ENCODE data around the gene WASF3. TPM values are rescaled to one million over a fixed set of nuclear protein-coding genes. Genes with fewer than 3 reads are reported as not detected.

WASF3 gene
- total RNA-seq, 1 donor from 2014 or later: 106 TPM

DNA sequence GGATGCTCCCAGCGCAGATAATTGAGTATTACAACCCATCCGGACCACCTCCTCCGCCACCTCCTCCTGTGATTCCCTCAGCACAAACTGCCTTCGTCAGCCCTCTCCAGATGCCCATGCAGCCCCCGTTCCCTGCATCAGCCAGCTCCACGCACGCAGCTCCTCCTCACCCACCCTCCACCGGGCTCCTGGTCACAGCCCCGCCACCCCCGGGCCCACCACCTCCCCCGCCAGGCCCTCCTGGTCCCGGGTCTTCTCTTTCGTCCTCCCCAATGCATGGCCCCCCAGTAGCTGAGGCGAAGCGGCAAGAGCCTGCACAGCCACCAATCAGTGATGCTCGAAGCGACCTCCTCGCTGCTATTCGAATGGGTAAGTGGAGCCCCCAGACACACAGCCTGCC is 125.1 kb downstream of the WASF3 start:
- Histone ChIP-seq H3K27me3 (no peaks in the 10 kb centered on the region), H3K36me3 (peaks cover 9% of the 10 kb centered on the region), H3K4me1 (peaks cover 18% of the 10 kb centered on the region), H3K27ac (no peak overlapping the region), H3K9me3 (ENCODE audit: low read depth) (no peaks in the 10 kb centered on the region), H3K4me3 (no peak overlapping the region), H3K79me2 (ENCODE audit: low read depth) (no peaks in the 10 kb centered on the region), H4K20me1 (ENCODE audit: low read depth) (peaks cover 8% of the 10 kb centered on the region), H3K4me2 (no peak overlapping the region), H2AFZ (replicated peaks) (no peak overlapping the region), H3F3A (ENCODE audit: low read depth) (peaks cover 5% of the 10 kb centered on the region), H3K9ac (no peak overlapping the region)
- Mint-ChIP-seq H3K36me3 (peaks cover 42% of the 10 kb centered on the region), H3K4me1 (peaks cover 16% of the 10 kb centered on the region), H3K9me3 (no peaks in the 10 kb centered on the region), H3K27me3 (ENCODE audit: insufficient read depth, low read depth) (peaks cover 3% of the 10 kb centered on the region), H3K27ac (no peak overlapping the region), H3K4me3 (no peak overlapping the region)
- TF ChIP-seq EZH2 (IDR thresholded peaks at IDR 0.05): no peak
- TF ChIP-seq, protein P1, sequence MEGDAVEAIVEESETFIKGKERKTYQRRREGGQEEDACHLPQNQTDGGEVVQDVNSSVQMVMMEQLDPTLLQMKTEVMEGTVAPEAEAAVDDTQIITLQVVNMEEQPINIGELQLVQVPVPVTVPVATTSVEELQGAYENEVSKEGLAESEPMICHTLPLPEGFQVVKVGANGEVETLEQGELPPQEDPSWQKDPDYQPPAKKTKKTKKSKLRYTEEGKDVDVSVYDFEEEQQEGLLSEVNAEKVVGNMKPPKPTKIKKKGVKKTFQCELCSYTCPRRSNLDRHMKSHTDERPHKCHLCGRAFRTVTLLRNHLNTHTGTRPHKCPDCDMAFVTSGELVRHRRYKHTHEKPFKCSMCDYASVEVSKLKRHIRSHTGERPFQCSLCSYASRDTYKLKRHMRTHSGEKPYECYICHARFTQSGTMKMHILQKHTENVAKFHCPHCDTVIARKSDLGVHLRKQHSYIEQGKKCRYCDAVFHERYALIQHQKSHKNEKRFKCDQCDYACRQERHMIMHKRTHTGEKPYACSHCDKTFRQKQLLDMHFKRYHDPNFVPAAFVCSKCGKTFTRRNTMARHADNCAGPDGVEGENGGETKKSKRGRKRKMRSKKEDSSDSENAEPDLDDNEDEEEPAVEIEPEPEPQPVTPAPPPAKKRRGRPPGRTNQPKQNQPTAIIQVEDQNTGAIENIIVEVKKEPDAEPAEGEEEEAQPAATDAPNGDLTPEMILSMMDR (IDR thresholded peaks at IDR 0.05): no peak
- no peak for TF ChIP-seq EZH2phosphoT487 (IDR thresholded peaks at IDR 0.05)
- no peak for DNase-seq (ENCODE audit: low spot score)

DNA sequence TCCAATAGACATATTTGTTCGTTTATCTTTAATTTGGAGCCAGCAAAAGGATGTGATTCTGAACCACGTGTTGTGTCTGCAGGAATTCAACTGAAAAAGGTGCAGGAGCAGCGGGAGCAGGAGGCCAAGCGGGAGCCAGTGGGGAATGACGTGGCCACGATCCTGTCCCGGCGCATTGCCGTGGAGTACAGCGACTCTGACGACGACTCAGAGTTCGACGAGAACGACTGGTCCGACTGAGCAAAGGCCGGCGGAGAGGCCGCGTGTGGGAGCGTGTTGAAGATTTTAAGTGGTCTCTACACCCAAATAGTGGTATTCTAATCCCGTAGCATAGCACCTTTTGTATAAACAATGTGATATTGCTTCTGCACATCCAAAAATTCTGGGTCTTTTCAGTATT is 128.1 kb downstream of the WASF3 start:
- Histone ChIP-seq H3K4me2 (no peak overlapping the region), H3K27ac (no peak overlapping the region), H3K36me3 (peaks cover 32% of the 10 kb centered on the region), H2AFZ (replicated peaks) (no peak overlapping the region), H3K4me3 (no peak overlapping the region), H3K27me3 (no peaks in the 10 kb centered on the region), H3F3A (ENCODE audit: low read depth) (no peaks in the 10 kb centered on the region), H3K9ac (no peak overlapping the region), H4K20me1 (ENCODE audit: low read depth) (peaks cover 11% of the 10 kb centered on the region), H3K4me1 (no peaks in the 10 kb centered on the region), H3K9me3 (ENCODE audit: low read depth) (no peaks in the 10 kb centered on the region), H3K79me2 (ENCODE audit: low read depth) (no peaks in the 10 kb centered on the region)
- DNase-seq (ENCODE audit: low spot score): no peak
- Mint-ChIP-seq H3K27ac (no peak overlapping the region), H3K4me3 (no peak overlapping the region), H3K4me1 (peaks cover under 1% of the 10 kb centered on the region), H3K27me3 (ENCODE audit: insufficient read depth, low read depth) (no peaks in the 10 kb centered on the region), H3K9me3 (peaks cover 12% of the 10 kb centered on the region), H3K36me3 (peaks cover 60% of the 10 kb centered on the region)
- no peak for TF ChIP-seq EZH2 (IDR thresholded peaks at IDR 0.05)

DNA sequence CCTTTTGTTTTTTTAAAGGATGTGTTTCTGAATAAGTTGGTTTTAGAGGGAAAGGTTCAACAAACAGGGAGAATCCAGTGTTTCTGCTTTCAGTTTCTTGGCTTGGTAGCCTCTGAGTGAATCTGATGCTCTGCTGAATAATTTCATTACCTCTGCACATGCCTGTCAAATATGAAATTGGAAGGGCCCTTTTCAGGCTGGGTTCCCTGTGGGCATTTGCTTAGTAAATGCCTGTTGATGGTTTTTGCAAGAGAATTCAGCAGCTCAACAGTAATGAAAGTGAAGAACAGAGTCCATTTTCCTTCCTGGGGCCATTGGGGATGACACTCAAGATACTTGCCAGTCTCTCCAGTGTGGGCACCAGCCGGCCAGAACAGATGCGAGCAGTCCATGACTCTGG is 128.8 kb downstream of the WASF3 start:
- no peaks in the 10 kb centered on the region for H3K79me2 ChIP-seq (ENCODE audit: low read depth)
- H3K36me3 Mint-ChIP-seq: peaks cover 64% of the 10 kb centered on the region

DNA sequence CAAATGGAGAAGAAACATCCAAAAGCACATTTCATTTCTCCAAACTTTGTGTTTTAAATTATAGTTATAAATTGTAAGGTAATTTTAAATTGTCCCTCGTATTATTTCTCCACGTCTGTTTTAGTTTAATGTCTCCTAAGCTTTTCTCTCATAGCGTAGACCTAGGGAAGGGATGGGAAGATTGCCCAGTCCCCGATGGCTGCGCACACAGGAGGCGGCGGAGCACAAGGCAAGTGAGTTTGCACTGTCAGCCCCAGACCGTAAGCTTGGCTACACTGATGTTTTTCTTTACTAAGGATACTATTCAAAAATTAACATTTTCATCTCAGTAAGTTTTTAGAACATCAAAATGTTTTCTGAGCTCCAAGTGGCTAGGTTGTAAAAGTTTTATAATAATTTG is 130.8 kb downstream of the WASF3 start:
- no peak overlapping the region for H3K4me3 ChIP-seq
- no peak overlapping the region for H3K27ac ChIP-seq
- H3K9me3 ChIP-seq (ENCODE audit: low read depth): no peaks in the 10 kb centered on the region
- no peaks in the 10 kb centered on the region for H3K27me3 Mint-ChIP-seq (ENCODE audit: insufficient read depth, low read depth)
- H3K79me2 ChIP-seq (ENCODE audit: low read depth): no peaks in the 10 kb centered on the region
- peaks cover 40% of the 10 kb centered on the region for H3K36me3 ChIP-seq
- TF ChIP-seq EZH2phosphoT487 (IDR thresholded peaks at IDR 0.05): no peak
- TF ChIP-seq, protein P1 (IDR thresholded peaks at IDR 0.05): no peak
- no peak for TF ChIP-seq EZH2 (IDR thresholded peaks at IDR 0.05)
- H3K27ac Mint-ChIP-seq: no peak overlapping the region
- no peak overlapping the region for H3K4me2 ChIP-seq
- peaks cover 57% of the 10 kb centered on the region for H3K36me3 Mint-ChIP-seq
- no peaks in the 10 kb centered on the region for H3K27me3 ChIP-seq
- H3F3A ChIP-seq (ENCODE audit: low read depth): no peaks in the 10 kb centered on the region
- no peaks in the 10 kb centered on the region for H3K4me1 Mint-ChIP-seq
- no peak overlapping the region for H3K4me3 Mint-ChIP-seq
- DNase-seq (ENCODE audit: low spot score): no peak
- no peaks in the 10 kb centered on the region for H3K4me1 ChIP-seq
- peaks cover 21% of the 10 kb centered on the region for H3K9me3 Mint-ChIP-seq
- H4K20me1 ChIP-seq (ENCODE audit: low read depth): peaks cover 8% of the 10 kb centered on the region
- H3K9ac ChIP-seq: no peak overlapping the region
- no peak overlapping the region for H2AFZ ChIP-seq (replicated peaks)

More for the DNA sequence above, 128.8 kb downstream of the WASF3 start:
- H3K4me1 Mint-ChIP-seq: no peaks in the 10 kb centered on the region
- no peaks in the 10 kb centered on the region for H3K27me3 Mint-ChIP-seq (ENCODE audit: insufficient read depth, low read depth)
- Histone ChIP-seq H3K36me3 (peaks cover 37% of the 10 kb centered on the region), H3K9me3 (ENCODE audit: low read depth) (no peaks in the 10 kb centered on the region), H3K9ac (no peak overlapping the region), H2AFZ (replicated peaks) (no peak overlapping the region), H3K4me3 (no peak overlapping the region), H3K4me1 (no peaks in the 10 kb centered on the region), H3F3A (ENCODE audit: low read depth) (no peaks in the 10 kb centered on the region), H3K27ac (no peak overlapping the region), H3K27me3 (no peaks in the 10 kb centered on the region), H3K4me2 (no peak overlapping the region), H4K20me1 (ENCODE audit: low read depth) (peaks cover 11% of the 10 kb centered on the region)
- H3K9me3 Mint-ChIP-seq: peaks cover 19% of the 10 kb centered on the region
- no peak for TF ChIP-seq EZH2 (IDR thresholded peaks at IDR 0.05)
- TF ChIP-seq, protein P1 (IDR thresholded peaks at IDR 0.05): no peak
- TF ChIP-seq EZH2phosphoT487 (IDR thresholded peaks at IDR 0.05): no peak
- no peak for DNase-seq (ENCODE audit: low spot score)
- no peak overlapping the region for H3K4me3 Mint-ChIP-seq
- no peak overlapping the region for H3K27ac Mint-ChIP-seq
